ENCODE data around the gene C13orf42.
A peak's percentile ranks its signal among the peaks of the same experiment; 100 is the strongest.

DNA sequence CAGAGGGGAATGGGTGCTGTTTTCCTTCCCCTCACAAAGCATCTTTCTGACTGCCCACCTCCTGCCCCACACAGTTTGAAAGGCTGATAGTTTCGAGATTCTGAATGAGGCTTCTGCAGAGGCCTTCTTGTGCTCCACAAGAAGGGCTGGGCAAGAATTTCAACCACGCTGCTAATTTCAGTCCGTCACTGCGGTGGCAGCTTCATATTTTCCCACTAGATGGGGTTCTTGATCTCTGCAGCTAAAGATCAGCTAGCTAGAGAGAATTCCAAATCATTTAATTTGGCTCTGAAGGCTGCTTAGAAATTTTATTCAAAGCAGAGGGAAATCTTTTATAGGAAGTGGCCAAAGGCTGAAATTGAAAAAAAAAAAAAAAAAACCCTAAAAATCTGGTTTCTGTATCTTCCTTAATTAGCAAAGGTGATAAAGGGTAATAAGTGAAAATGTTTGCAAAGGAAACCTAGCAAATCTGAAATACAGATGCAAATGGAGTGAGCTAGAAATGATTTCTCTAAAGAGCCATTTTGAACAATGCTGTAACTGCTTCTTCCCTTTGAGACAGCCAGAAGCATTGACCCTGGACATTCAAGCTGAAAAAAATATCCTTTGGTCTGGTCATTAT lies 38.0 kb upstream of the C13orf42 start:
- TF ChIP-seq JUN (IDR thresholded peaks at IDR 0.05; ENCODE audit: borderline replicate concordance, insufficient read depth, insufficient read length, low read depth) (no peak), POLR2A (IDR thresholded peaks at IDR 0.05; ENCODE audit: low read depth, low read length) (no peak), CTCF (IDR thresholded peaks at IDR 0.05; ENCODE audit: extremely low read depth in 1 of 2, insufficient read depth in 1 of 2, low read depth in 1 of 2, low read length in 2 of 2) (peak; percentile 60 to 68)
